Endothelial cell of umbilical vein (primary cell): ENCODE measurements around the gene SPTBN4. TPM values are rescaled to one million over a fixed set of nuclear protein-coding genes. Genes with fewer than 3 reads are reported as not detected.

Experiments used
- BruUV-seq: library from RNA; stranded (reverse); fragments of 400-500 nt; replicated peaks from 2 replicates; lab custom pipeline; 2021; lab: Mats Ljungman, UMichigan
- CTCF ChIA-PET: fragments of 300-600, 350-600 bp; sonication (Branson Sonifier 250); formaldehyde crosslinking; loops from one replicate; lab custom pipeline; 2021; ENCODE audit warnings: antibody characterized with exemption, inconsistent platforms; lab: Charles Lee
- POLR2A ChIA-PET: fragments of 300-600, 350-600 bp; sonication (Branson Sonifier 250); formaldehyde crosslinking; loops from one replicate; lab custom pipeline; 2021; ENCODE audit warnings: antibody characterized with exemption, inconsistent platforms; lab: Charles Lee
- DNase-seq: peaks from one replicate; pipeline ENCODE4 v3.0.0-alpha.2; 2011; ENCODE audit warnings: low read depth, low spot score
- FAIRE-seq: peaks from 2 replicates; lab custom pipeline; 2011; peaks lifted over from hg19 to GRCh38; lab: Jason Lieb, UNC
- H2AFZ ChIP-seq: 2 replicates; pipeline ENCODE4 v1.6.0; 2012; ENCODE audit warnings: low read depth, low read length, control low read depth, inconsistent platforms
- H3K27ac ChIP-seq: 2 replicates; pipeline ENCODE4 v1.5.1; 2011; ENCODE audit warnings: low read depth, mild to moderate bottlenecking, control low read depth, low read length, moderate library complexity; ENCODE audit not compliant: insufficient read depth
- H3K27me3 ChIP-seq, 2 experiments: 2 replicates each; pipeline versions ENCODE4 v1.6.0 to v1.6.1; 2011; ENCODE audit warnings: low read length in 2 of 2, mixed read lengths in 1 of 2; ENCODE audit not compliant: control insufficient read depth in 2 of 2, insufficient read depth in 2 of 2
- H3K36me3 ChIP-seq, 2 experiments: 2 replicates in 1 of 2; 3 replicates in 1 of 2; pipeline ENCODE4 v1.5.1; 2011; ENCODE audit warnings: low read length in 2 of 2, mild to moderate bottlenecking in 1 of 2, moderate library complexity in 1 of 2; ENCODE audit not compliant: control insufficient read depth in 2 of 2, insufficient read depth in 2 of 2; ENCODE audit errors: extremely low read depth in 1 of 2
- H3K4me1 ChIP-seq: 3 replicates; pipeline ENCODE4 v1.5.1; 2011; ENCODE audit warnings: mild to moderate bottlenecking, low read length; ENCODE audit not compliant: control insufficient read depth, insufficient read depth; ENCODE audit errors: extremely low read depth
- H3K4me2 ChIP-seq: 2 replicates; pipeline ENCODE4 v1.6.1; 2011; ENCODE audit warnings: low read length, control low read depth, mixed read lengths; ENCODE audit not compliant: insufficient read depth
- H3K4me3 ChIP-seq, 3 experiments: fragments of 200-600 bp in 1 of 3; sonication (generic), shearing (Covaris generic) in 1 of 3; replicated peaks in 1 of 3; 2 replicates each; pipeline ENCODE4 v1.5.1; 2011 to 2016; ENCODE audit warnings: control low read depth in 3 of 3, low read length in 3 of 3, mild to moderate bottlenecking in 2 of 3, inconsistent platforms in 1 of 3, low read depth in 1 of 3, moderate library complexity in 1 of 3; ENCODE audit not compliant: insufficient read depth in 1 of 3
- H3K79me2 ChIP-seq: 2 replicates; pipeline ENCODE4 v1.6.0; 2012; ENCODE audit warnings: low read length, inconsistent platforms; ENCODE audit not compliant: control insufficient read depth, insufficient read depth
- H3K9ac ChIP-seq: replicated peaks from 2 replicates; pipeline ENCODE3; 2011; ENCODE audit warnings: low read length, control low read depth; ENCODE audit not compliant: insufficient read depth; ENCODE audit errors: extremely low read depth
- H3K9me1 ChIP-seq: replicated peaks from 3 replicates; pipeline ENCODE4 v1.6.0; 2011; ENCODE audit warnings: mild to moderate bottlenecking, low read length; ENCODE audit not compliant: control insufficient read depth, insufficient read depth; ENCODE audit errors: extremely low read depth
- H3K9me3 ChIP-seq: replicated peaks from 2 replicates; pipeline ENCODE4 v1.5.1; 2012; ENCODE audit warnings: low read length, inconsistent platforms; ENCODE audit not compliant: control insufficient read depth, insufficient read depth
- H4K20me1 ChIP-seq: replicated peaks from 2 replicates; pipeline ENCODE3; 2011; ENCODE audit warnings: mild to moderate bottlenecking, low read length; ENCODE audit not compliant: control insufficient read depth, insufficient read depth; ENCODE audit errors: extremely low read depth
- CTCF ChIP-seq, 2 donors: IDR thresholded peaks; 1 replicate in 1 of 2; 2 replicates in 1 of 2; pipeline ENCODE4 v1.5.1; 2011; ENCODE audit warnings: low read length in 2 of 2, mild to moderate bottlenecking in 2 of 2, moderate library complexity in 2 of 2, control low read depth in 1 of 2, inconsistent platforms in 1 of 2, low read depth in 1 of 2; ENCODE audit not compliant: insufficient read depth in 1 of 2; ENCODE audit errors: extremely low read depth in 1 of 2
- EZH2 ChIP-seq: IDR thresholded peaks from 2 replicates; pipeline ENCODE4 v1.6.1; 2012; ENCODE audit warnings: borderline replicate concordance, low read depth, mild to moderate bottlenecking, moderate library complexity, low read length, inconsistent platforms; ENCODE audit not compliant: severe bottlenecking
- FOS ChIP-seq: IDR thresholded peaks from 2 replicates; pipeline ENCODE4 v1.6.1; 2011; ENCODE audit warnings: mild to moderate bottlenecking, low read length, moderate library complexity, borderline replicate concordance; ENCODE audit not compliant: insufficient read depth
- GATA2 ChIP-seq: IDR thresholded peaks from 2 replicates; pipeline ENCODE4 v1.7.0; 2011; ENCODE audit warnings: low read depth, mild to moderate bottlenecking, moderate library complexity, mixed read lengths, low read length; ENCODE audit not compliant: insufficient read length, insufficient read depth
- JUN ChIP-seq: IDR thresholded peaks from 2 replicates; pipeline ENCODE4 v1.6.1; 2011; ENCODE audit warnings: borderline replicate concordance, low read depth; ENCODE audit not compliant: insufficient read length, insufficient read depth
- MAX ChIP-seq: IDR thresholded peaks from 2 replicates; pipeline ENCODE4 v1.6.1; 2011; ENCODE audit not compliant: insufficient read depth, insufficient read length
- MYC ChIP-seq: IDR thresholded peaks from one replicate; pipeline ENCODE4 v1.6.1; 2011; ENCODE audit warnings: mild to moderate bottlenecking, low read depth, low read length
- POLR2A ChIP-seq: IDR thresholded peaks from 2 replicates; pipeline ENCODE4 v1.6.1; 2012; ENCODE audit warnings: low read depth, mild to moderate bottlenecking, control low read depth, low read length
- POLR2AphosphoS5 ChIP-seq: IDR thresholded peaks from 2 replicates; pipeline ENCODE4 v1.6.1; 2012; ENCODE audit warnings: low read depth, mild to moderate bottlenecking, control low read depth, low read length, moderate library complexity; ENCODE audit not compliant: insufficient read depth
- dilution Hi-C: fragments of 300-500 bp; cut with MboI; formaldehyde crosslinking; loops from one replicate; pipeline ENCODE4 v1.15.0; 2019; ENCODE audit warnings: low sequenced_read_pairs; ENCODE audit not compliant: extremely low pct_ligation_motif_present
- intact Hi-C: fragments of 100-400 bp; cut with micrococcal nuclease; formaldehyde crosslinking; loops from one replicate; pipeline ENCODE4 v1.10.0; 2022
- polyA plus RNA-seq, 4 experiments: library from polyadenylated mRNA; depleted of rRNA in 3 of 4; stranded (reverse) in 3 of 4; unstranded in 1 of 4; fragments of >200 nt; gene quantifications; 2 replicates each; pipeline versions ENCODE4 v1.2.1 to v1.2.3, GENCODE V29; 2011 to 2012; ENCODE audit warnings: missing spikeins in 1 of 4
- total RNA-seq: library from RNA; stranded (reverse); gene quantifications from 2 replicates; pipeline ENCODE4 v1.2.3, GENCODE V29; 2021

SPTBN4 gene
- total and polyA plus RNA-seq, 2 donors (not counting 3 experiments of a cell fraction or from before 2014, with no cell fraction given), result 0.33 TPM; not detected in 1

- intact Hi-C loops, result no loop called here
These were observed 93.3 kb downstream of the SPTBN4 start for GRCh38 chr19:40560092-40560507.

GRCh38 chr19:40561947-40562346, 95.1 kb downstream of the SPTBN4 start:
- no peaks in the 10 kb centered on the region for H3K36me3 ChIP-seq
- H3K9me1 ChIP-seq, result no peaks in the 10 kb centered on the region
- no peaks in the 10 kb centered on the region for H3K79me2 ChIP-seq
- no peaks in the 10 kb centered on the region for H4K20me1 ChIP-seq
- no peak overlapping the region for H3K9ac ChIP-seq
- H3K4me3 ChIP-seq, result no peak overlapping the region
- no TSS peak for BruUV-seq
- no peak overlapping the region for H3K4me2 ChIP-seq
- DNase-seq (no peak), FAIRE-seq (no peak)
- CTCF ChIA-PET, result interaction anchor here (1.1 kb wide), 1 partner anchor 13 kb away, joined by 3 read pairs; no protein-coding TSS in a partner anchor
- H3K27me3 ChIP-seq, result peaks cover 5 to 13% of the 10 kb centered on the region in 2 experiments
- intact Hi-C loops (no loop called here), dilution Hi-C loops (no loop called here)
- no peaks in the 10 kb centered on the region for H3K9me3 ChIP-seq
- no peaks in the 10 kb centered on the region for H3K4me1 ChIP-seq
- POLR2A ChIA-PET, result no interaction called here
- TF ChIP-seq MYC, result no peak
- no peak for TF ChIP-seq MAX
- TF ChIP-seq GATA2, result no peak
- TF ChIP-seq EZH2, result no peak
- TF ChIP-seq FOS, result no peak
- TF ChIP-seq POLR2AphosphoS5, result no peak
- no peak for TF ChIP-seq POLR2A
- TF ChIP-seq CTCF (IDR thresholded peaks at IDR 0.05; ENCODE audit: extremely low read depth in 1 of 2, insufficient read depth in 1 of 2, low read depth in 1 of 2, low read length in 2 of 2), result no peak
- TF ChIP-seq JUN, result no peak
- no peak overlapping the region for H2AFZ ChIP-seq
- H3K27ac ChIP-seq, result no peak overlapping the region

More at GRCh38 chr19:40560092-40560507, 93.3 kb downstream of the SPTBN4 start:
- Histone ChIP-seq H3K79me2 (no peaks in the 10 kb centered on the region), H3K9me1 (no peaks in the 10 kb centered on the region), H3K27ac (no peak overlapping the region), H3K36me3 (no peaks in the 10 kb centered on the region), H3K4me1 (no peaks in the 10 kb centered on the region), H3K9me3 (no peaks in the 10 kb centered on the region), H2AFZ (no peak overlapping the region), H4K20me1 (no peaks in the 10 kb centered on the region), H3K9ac (no peak overlapping the region), H3K4me3 (no peak overlapping the region), H3K27me3 (peaks cover 3 to 8% of the 10 kb centered on the region in 2 experiments), H3K4me2 (no peak overlapping the region)
- DNase-seq, result no peak
- no TSS peak for BruUV-seq
- FAIRE-seq, result no peak
- POLR2A ChIA-PET, result no interaction called here
- TF ChIP-seq FOS (no peak), POLR2AphosphoS5 (no peak), MAX (no peak)
- CTCF ChIA-PET, result interaction anchor here (4.1 kb wide), 1 partner anchor 12 kb away, joined by 19 read pairs; no protein-coding TSS in a partner anchor
- dilution Hi-C loops, result no loop called here
